Neural cell (in vitro differentiated cells): ENCODE results near the gene DIAPH2. TPM values are rescaled to one million over a fixed set of nuclear protein-coding genes. Genes with fewer than 3 reads are reported as not detected.

ENCODE experiments used
- H2AFZ ChIP-seq: fragments of 200-600, 300-800 bp; sonication (generic), shearing (Covaris generic); 2 replicates; pipeline ENCODE4 v1.6.0; 2014; ENCODE audit warnings: low read depth, mild to moderate bottlenecking, antibody characterized with exemption, low read length, moderate library complexity
- H3F3A ChIP-seq: fragments of 200-600 bp; shearing (Covaris generic); 2 replicates; pipeline ENCODE4 v1.6.1; 2016; ENCODE audit warnings: mild to moderate bottlenecking, moderate library complexity, mixed read lengths, antibody characterized with exemption, low read length; ENCODE audit not compliant: insufficient read depth, poor library complexity, severe bottlenecking
- H3K27ac ChIP-seq: fragments of 200-600, 300-800 bp; sonication (generic), shearing (Covaris generic); 2 replicates; pipeline ENCODE4 v1.5.1; 2014; ENCODE audit warnings: mild to moderate bottlenecking, low read length, moderate library complexity
- H3K27me3 ChIP-seq: fragments of 300-800, 200-600 bp; sonication (generic), shearing (Covaris generic); 2 replicates; pipeline ENCODE4 v1.6.0; 2014; ENCODE audit warnings: mild to moderate bottlenecking, low read depth, low read length, moderate library complexity; ENCODE audit not compliant: insufficient read depth
- H3K36me3 ChIP-seq: fragments of 300-800, 200-600 bp; sonication (generic), shearing (Covaris generic); 2 replicates; pipeline ENCODE4 v1.5.1; 2014; ENCODE audit warnings: mild to moderate bottlenecking, antibody characterized with exemption, low read length, moderate library complexity; ENCODE audit not compliant: insufficient read depth
- H3K4me2 ChIP-seq: fragments of 300-800, 200-600 bp; sonication (generic), shearing (Covaris generic); 2 replicates; pipeline ENCODE4 v1.6.0; 2014; ENCODE audit warnings: mild to moderate bottlenecking, low read length
- H3K4me3 ChIP-seq: fragments of 300-800, 200-600 bp; sonication (generic), shearing (Covaris generic); 2 replicates; pipeline ENCODE4 v1.5.1; 2014; ENCODE audit warnings: mild to moderate bottlenecking, low read length, moderate library complexity
- H3K79me2 ChIP-seq: fragments of 200-600 bp; shearing (Covaris generic); replicated peaks from 2 replicates; pipeline ENCODE4 v1.6.0; 2014; ENCODE audit warnings: mild to moderate bottlenecking, low read length, moderate library complexity; ENCODE audit not compliant: insufficient read depth
- H3K9ac ChIP-seq: fragments of 300-800, 200-600 bp; sonication (generic), shearing (Covaris generic); 2 replicates; pipeline ENCODE4 v1.6.1; 2016; ENCODE audit warnings: mild to moderate bottlenecking, low read length, mixed read lengths
- H3K9me2 ChIP-seq: fragments of 200-600 bp; shearing (Covaris generic); 2 replicates; pipeline ENCODE4 v1.6.1; 2016; ENCODE audit warnings: mild to moderate bottlenecking, low read length, mixed read lengths; ENCODE audit not compliant: insufficient read depth
- H3K9me3 ChIP-seq: fragments of 200-600, 300-800 bp; sonication (generic), shearing (Covaris generic); 2 replicates; pipeline ENCODE4 v1.6.1; 2016; ENCODE audit warnings: mild to moderate bottlenecking, mixed run types, low read length, moderate library complexity, mixed read lengths
- H4K20me1 ChIP-seq: fragments of 200-600 bp; shearing (Covaris generic); 2 replicates; pipeline ENCODE4 v1.6.1; 2016; ENCODE audit warnings: mild to moderate bottlenecking, mixed run types; ENCODE audit not compliant: insufficient read depth
- CTCF ChIP-seq: fragments of 450-650 bp; IDR thresholded peaks from 2 replicates; pipeline ENCODE4 v1.5.1; 2014; ENCODE audit warnings: antibody characterized with exemption, mild to moderate bottlenecking, moderate library complexity; ENCODE audit not compliant: poor library complexity, severe bottlenecking
- EP300 ChIP-seq: fragments of 450-650 bp; conservative IDR thresholded peaks from 2 replicates; pipeline ENCODE4 v1.6.1; 2014; ENCODE audit warnings: antibody characterized with exemption, mild to moderate bottlenecking, moderate library complexity; ENCODE audit not compliant: poor library complexity, severe bottlenecking
- EZH2 ChIP-seq: fragments of 200-600, 300-800 bp; shearing (Covaris generic), sonication (generic); IDR thresholded peaks from 2 replicates; pipeline ENCODE4 v1.6.1; 2014; ENCODE audit warnings: antibody characterized with exemption, low read length, borderline replicate concordance, mild to moderate bottlenecking; ENCODE audit not compliant: insufficient read depth, poor library complexity, severe bottlenecking
- MXI1 ChIP-seq: fragments of 450-650 bp; conservative IDR thresholded peaks from 2 replicates; pipeline ENCODE4 v1.6.1; 2014; ENCODE audit warnings: antibody characterized with exemption, mild to moderate bottlenecking; ENCODE audit not compliant: poor library complexity, severe bottlenecking
- POLR2AphosphoS5 ChIP-seq: IDR thresholded peaks from 2 replicates; pipeline ENCODE4 v1.6.1; 2012
- RAD21 ChIP-seq: fragments of 450-650 bp; conservative IDR thresholded peaks from 2 replicates; pipeline ENCODE4 v1.6.1; 2014; ENCODE audit warnings: antibody characterized with exemption, mild to moderate bottlenecking, moderate library complexity
- REST ChIP-seq: IDR thresholded peaks from 2 replicates; pipeline ENCODE4 v1.6.1; 2012; ENCODE audit warnings: borderline replicate concordance
- SMC3 ChIP-seq: fragments of 450-650 bp; conservative IDR thresholded peaks from 2 replicates; pipeline ENCODE4 v1.6.1; 2014; ENCODE audit warnings: antibody characterized with exemption, mild to moderate bottlenecking, moderate library complexity; ENCODE audit not compliant: poor library complexity
- TAF1 ChIP-seq: IDR thresholded peaks from 2 replicates; pipeline ENCODE4 v1.6.1; 2012; ENCODE audit warnings: low read depth
- polyA plus RNA-seq: library from polyadenylated mRNA; depleted of rRNA; stranded (reverse); fragments of >200 nt; gene quantifications from 2 replicates; pipeline ENCODE4 v1.2.3, GENCODE V29; 2014

Gene DIAPH2
- polyA plus RNA-seq, 1 donor from 2014 or later: 0.07 TPM

- H2AFZ ChIP-seq: no peak overlapping the region
- H3K9me3 ChIP-seq: no peaks in the 10 kb centered on the region
- no peaks in the 10 kb centered on the region for H3K9me2 ChIP-seq
- H3K36me3 ChIP-seq: no peaks in the 10 kb centered on the region
- H3K27me3 ChIP-seq: no peaks in the 10 kb centered on the region
- no peak overlapping the region for H3K9ac ChIP-seq
- H3K4me2 ChIP-seq: no peak overlapping the region
- no peak overlapping the region for H3K4me3 ChIP-seq
- TF ChIP-seq POLR2AphosphoS5 (no peak), TAF1 (no peak), EP300 (no peak), MXI1 (no peak), REST (no peak), RAD21 (no peak), EZH2 (no peak), SMC3 (no peak), CTCF (no peak)
- no peaks in the 10 kb centered on the region for H4K20me1 ChIP-seq
- H3K79me2 ChIP-seq: no peaks in the 10 kb centered on the region
- H3F3A ChIP-seq: no peaks in the 10 kb centered on the region
- no peak overlapping the region for H3K27ac ChIP-seq
Observed at GRCh38 chrX:97314345-97314744, 629.7 kb downstream of the DIAPH2 start.

- no peak for TF ChIP-seq RAD21
- Histone ChIP-seq H3K27ac (no peak overlapping the region), H3F3A (no peaks in the 10 kb centered on the region), H3K27me3 (no peaks in the 10 kb centered on the region), H3K9me3 (no peaks in the 10 kb centered on the region), H3K4me3 (no peak overlapping the region), H3K4me2 (no peak overlapping the region), H4K20me1 (no peaks in the 10 kb centered on the region), H3K79me2 (no peaks in the 10 kb centered on the region), H2AFZ (no peak overlapping the region), H3K9ac (no peak overlapping the region), H3K36me3 (no peaks in the 10 kb centered on the region), H3K9me2 (no peaks in the 10 kb centered on the region)
Observed at GRCh38 chrX:97315939-97316338, 631.3 kb downstream of the DIAPH2 start.

GRCh38 chrX:97320305-97320704, 635.7 kb downstream of the DIAPH2 start:
- Histone ChIP-seq H3K79me2 (no peaks in the 10 kb centered on the region), H3F3A (no peaks in the 10 kb centered on the region), H3K27me3 (no peaks in the 10 kb centered on the region), H3K9me3 (no peaks in the 10 kb centered on the region), H4K20me1 (no peaks in the 10 kb centered on the region), H3K36me3 (no peaks in the 10 kb centered on the region), H3K9ac (no peak overlapping the region), H3K4me2 (no peak overlapping the region), H3K9me2 (no peaks in the 10 kb centered on the region), H3K4me3 (no peak overlapping the region), H3K27ac (no peak overlapping the region), H2AFZ (no peak overlapping the region)
- TF ChIP-seq EZH2: no peak
- TF ChIP-seq REST: no peak
- TF ChIP-seq MXI1: no peak
- no peak for TF ChIP-seq CTCF
- no peak for TF ChIP-seq EP300
- no peak for TF ChIP-seq TAF1
- TF ChIP-seq RAD21: no peak
- TF ChIP-seq POLR2AphosphoS5: no peak
- no peak for TF ChIP-seq SMC3
